Measurements from ENCODE around the gene NRBP1. TPM values are rescaled to one million over a fixed set of nuclear protein-coding genes. Genes with fewer than 3 reads are reported as not detected.
"Not testable (repeated sequence)": the region's sequence is repeated elsewhere in the genome, so short reads cannot be mapped to it uniquely, and the experiment has no call there.

Gene NRBP1
- total RNA-seq, 2 experiments from 2014 or later: 103 to 104 TPM

GRCh38 chr2:27400348-27401135 is 27.9 kb upstream of the NRBP1 start:
- Mint-ChIP-seq H3K27me3 (no peaks in the 10 kb centered on the region), H3K9me3 (no peaks in the 10 kb centered on the region), H3K4me3 (no peak overlapping the region), H3K4me1 (peaks cover 54% of the 10 kb centered on the region), H3K36me3 (ENCODE audit: low read depth) (peaks cover 54% of the 10 kb centered on the region), H3K27ac (peak overlapping the region; percentile 79)
- DNase-seq: no peak
- CTCF ChIA-PET: interaction anchor here (0.9 to 1.6 kb wide), 3 partner anchors 10 to 29 kb away, joined by 3 to 5 read pairs (median 3); no protein-coding TSS in a partner anchor
- POLR2A ChIA-PET: interaction anchor here (0.6 to 2.5 kb wide), 6 partner anchors 9 to 30 kb away, joined by 3 to 11 read pairs (median 4); partner anchors contain the start of genes NRBP1, PPM1G and ZNF513

- CTCF ChIA-PET: interaction anchor here (2.8 to 4.3 kb wide), 2 partner anchors 22 to 275 kb away, joined by 11 to 33 read pairs; partner anchors contain the start of gene NRBP1
- no peak for DNase-seq
- H3K4me1 Mint-ChIP-seq: peaks cover 56% of the 10 kb centered on the region
- peak overlapping the region; percentile 82 for H3K4me3 Mint-ChIP-seq
- H3K36me3 Mint-ChIP-seq (ENCODE audit: low read depth): peaks cover 41% of the 10 kb centered on the region
- H3K27me3 Mint-ChIP-seq: peaks cover 4% of the 10 kb centered on the region
- H3K9me3 Mint-ChIP-seq: no peaks in the 10 kb centered on the region
- POLR2A ChIA-PET: interaction anchor here (1.0 to 6.3 kb wide), 5 partner anchors 16 to 85 kb away, joined by 3 to 155 read pairs (median 5); partner anchors contain the start of genes MPV17 and NRBP1
- peak overlapping the region; percentile 58 for H3K27ac Mint-ChIP-seq
These were observed 20.5 kb upstream of the NRBP1 start for GRCh38 chr2:27407798-27408491.

- no peak for DNase-seq
- peak overlapping the region; percentile 82 for H3K4me3 Mint-ChIP-seq
- H3K9me3 Mint-ChIP-seq: no peaks in the 10 kb centered on the region
- peaks cover 35% of the 10 kb centered on the region for H3K36me3 Mint-ChIP-seq (ENCODE audit: low read depth)
- peaks cover 50% of the 10 kb centered on the region for H3K4me1 Mint-ChIP-seq
- CTCF ChIA-PET: interaction anchor here (0.8 to 4.3 kb wide), 7 partner anchors 10 to 275 kb away, joined by 3 to 33 read pairs (median 6); partner anchors contain the start of gene NRBP1
- peaks cover 4% of the 10 kb centered on the region for H3K27me3 Mint-ChIP-seq
- POLR2A ChIA-PET: interaction anchor here (0.7 to 6.3 kb wide), 15 partner anchors 8 to 328 kb away, joined by 3 to 155 read pairs (median 9); partner anchors contain the start of genes CCDC121, EIF2B4, GPN1 and IFT172
- H3K27ac Mint-ChIP-seq: peak overlapping the region; percentile 74
These were observed 19.7 kb upstream of the NRBP1 start for GRCh38 chr2:27408601-27409320.

- ChIA-PET CTCF (interaction anchor here (0.8 to 4.3 kb wide), 9 partner anchors 10 to 310 kb away, joined by 3 to 33 read pairs (median 6); partner anchors contain the start of gene NRBP1), POLR2A (interaction anchor here (0.7 to 6.3 kb wide), 22 partner anchors 8 to 1164 kb away, joined by 3 to 155 read pairs (median 6); partner anchors contain the start of genes AGBL5, CCDC121, EIF2B4 and GPN1)
- DNase-seq: peak; percentile 97
- Mint-ChIP-seq H3K9me3 (no peaks in the 10 kb centered on the region), H3K27ac (peak within 1 kb of the TSS; percentile 74), H3K36me3 (ENCODE audit: low read depth) (peaks cover 29% of the 10 kb centered on the region), H3K4me1 (peaks cover 45% of the 10 kb centered on the region), H3K27me3 (peaks cover 4% of the 10 kb centered on the region), H3K4me3 (peak within 1 kb of the TSS; percentile 82)
These were observed 18.9 kb upstream of the NRBP1 start, which contains the start of gene PPM1G for GRCh38 chr2:27409321-27410073. Gene PPM1G (minus strand): TSS chr2:27409591. CDS start chr2:27409422, 169 bp downstream.

GRCh38 chr2:27412419-27413152 is 15.8 kb upstream of the NRBP1 start:
- H3K27ac Mint-ChIP-seq: no peak overlapping the region

GRCh38 chr2:27416151-27416550 is 12.3 kb upstream of the NRBP1 start:
- peaks cover 2% of the 10 kb centered on the region for H3K36me3 Mint-ChIP-seq (ENCODE audit: low read depth)
- DNase-seq: no peak
- POLR2A ChIA-PET: no interaction called here
- H3K9me3 Mint-ChIP-seq: no peaks in the 10 kb centered on the region
- H3K4me1 Mint-ChIP-seq: peaks cover 8% of the 10 kb centered on the region
- peaks cover 5% of the 10 kb centered on the region for H3K27me3 Mint-ChIP-seq
- no peak overlapping the region for H3K27ac Mint-ChIP-seq
- no peak overlapping the region for H3K4me3 Mint-ChIP-seq
- CTCF ChIA-PET: no interaction called here

More at GRCh38 chr2:27412419-27413152, 15.8 kb upstream of the NRBP1 start:
- Mint-ChIP-seq H3K4me1 (peaks cover 23% of the 10 kb centered on the region), H3K4me3 (no peak overlapping the region), H3K27me3 (peaks cover 5% of the 10 kb centered on the region), H3K36me3 (ENCODE audit: low read depth) (peaks cover 11% of the 10 kb centered on the region), H3K9me3 (no peaks in the 10 kb centered on the region)
- ChIA-PET POLR2A (no interaction called here), CTCF (no interaction called here)
- no peak for DNase-seq

- peaks cover 2% of the 10 kb centered on the region for H3K27me3 Mint-ChIP-seq
- H3K9me3 Mint-ChIP-seq: no peaks in the 10 kb centered on the region
- ChIA-PET POLR2A (interaction anchor here (0.7 to 2.2 kb wide), 3 partner anchors 10 to 12 kb away, joined by 3 to 6 read pairs (median 6); partner anchors contain the start of gene PPM1G), CTCF (interaction anchor here (1.7 kb wide), 1 partner anchor 10 kb away, joined by 4 read pairs; no protein-coding TSS in a partner anchor)
- no peak overlapping the region for H3K27ac Mint-ChIP-seq
- H3K4me3 Mint-ChIP-seq: no peak overlapping the region
- H3K4me1 Mint-ChIP-seq: no peaks in the 10 kb centered on the region
- DNase-seq: no peak
- no peaks in the 10 kb centered on the region for H3K36me3 Mint-ChIP-seq (ENCODE audit: low read depth)
These were observed 7.4 kb upstream of the NRBP1 start for GRCh38 chr2:27420996-27421395.

- H3K4me1 Mint-ChIP-seq: peaks cover 2% of the 10 kb centered on the region
- H3K27ac Mint-ChIP-seq: no peak overlapping the region
- no peak overlapping the region for H3K4me3 Mint-ChIP-seq
- ChIA-PET POLR2A (interaction anchor here (0.7 to 1.5 kb wide), 2 partner anchors 10 to 13 kb away, joined by 3 to 6 read pairs; partner anchors contain the start of gene PPM1G), CTCF (interaction anchor here (1.7 kb wide), 1 partner anchor 9 kb away, joined by 4 read pairs; no protein-coding TSS in a partner anchor)
- H3K9me3 Mint-ChIP-seq: no peaks in the 10 kb centered on the region
- no peaks in the 10 kb centered on the region for H3K36me3 Mint-ChIP-seq (ENCODE audit: low read depth)
- DNase-seq: no peak
- peaks cover 2% of the 10 kb centered on the region for H3K27me3 Mint-ChIP-seq
These were observed 6.7 kb upstream of the NRBP1 start for GRCh38 chr2:27421660-27422250.

- no peaks in the 10 kb centered on the region for H3K9me3 Mint-ChIP-seq
- H3K4me3 Mint-ChIP-seq: no peak overlapping the region
- ChIA-PET CTCF (no interaction called here), POLR2A (interaction anchor here (10.1 kb wide), 1 partner anchor 14 kb away, joined by 155 read pairs; the partner anchor contains the start of gene PPM1G)
- no peak for DNase-seq
- H3K4me1 Mint-ChIP-seq: peaks cover 7% of the 10 kb centered on the region
- peaks cover 2% of the 10 kb centered on the region for H3K27me3 Mint-ChIP-seq
- no peak overlapping the region for H3K27ac Mint-ChIP-seq
- H3K36me3 Mint-ChIP-seq (ENCODE audit: low read depth): no peaks in the 10 kb centered on the region
These were observed 5.5 kb upstream of the NRBP1 start for GRCh38 chr2:27422958-27423357.

GRCh38 chr2:27425039-27425438 is 3.4 kb upstream of the NRBP1 start:
- H3K4me3 Mint-ChIP-seq; H3K27me3 Mint-ChIP-seq; DNase-seq; H3K9me3 Mint-ChIP-seq; CTCF ChIA-PET; H3K27ac Mint-ChIP-seq; H3K36me3 Mint-ChIP-seq (ENCODE audit: low read depth): not testable (repeated sequence)
- peaks cover 14% of the 10 kb centered on the region for H3K4me1 Mint-ChIP-seq
- POLR2A ChIA-PET: interaction anchor here (10.1 kb wide), 1 partner anchor 16 kb away, joined by 155 read pairs; the partner anchor contains the start of gene PPM1G

- POLR2A ChIA-PET: interaction anchor here (0.7 to 10.1 kb wide), 21 partner anchors 8 to 1324 kb away, joined by 3 to 155 read pairs (median 8); partner anchors contain the start of genes CAD, CCDC121, EIF2B4 and GPN1
- no peak for DNase-seq
- Mint-ChIP-seq H3K27me3 (no peaks in the 10 kb centered on the region), H3K9me3 (no peaks in the 10 kb centered on the region), H3K4me1 (peaks cover 26% of the 10 kb centered on the region), H3K4me3 (peak overlapping the region; percentile 98), H3K36me3 (ENCODE audit: low read depth) (peaks cover 8% of the 10 kb centered on the region), H3K27ac (peak overlapping the region; percentile 92)
- CTCF ChIA-PET: interaction anchor here (1.9 to 5.4 kb wide), 4 partner anchors 19 to 255 kb away, joined by 4 to 36 read pairs (median 26); partner anchors contain the start of genes EIF2B4 and PPM1G
These were observed 593 bp upstream of the NRBP1 start for GRCh38 chr2:27427863-27428212.
